Measurements from ENCODE around the gene ZNF547.

The ZNF547 gene

DNA sequence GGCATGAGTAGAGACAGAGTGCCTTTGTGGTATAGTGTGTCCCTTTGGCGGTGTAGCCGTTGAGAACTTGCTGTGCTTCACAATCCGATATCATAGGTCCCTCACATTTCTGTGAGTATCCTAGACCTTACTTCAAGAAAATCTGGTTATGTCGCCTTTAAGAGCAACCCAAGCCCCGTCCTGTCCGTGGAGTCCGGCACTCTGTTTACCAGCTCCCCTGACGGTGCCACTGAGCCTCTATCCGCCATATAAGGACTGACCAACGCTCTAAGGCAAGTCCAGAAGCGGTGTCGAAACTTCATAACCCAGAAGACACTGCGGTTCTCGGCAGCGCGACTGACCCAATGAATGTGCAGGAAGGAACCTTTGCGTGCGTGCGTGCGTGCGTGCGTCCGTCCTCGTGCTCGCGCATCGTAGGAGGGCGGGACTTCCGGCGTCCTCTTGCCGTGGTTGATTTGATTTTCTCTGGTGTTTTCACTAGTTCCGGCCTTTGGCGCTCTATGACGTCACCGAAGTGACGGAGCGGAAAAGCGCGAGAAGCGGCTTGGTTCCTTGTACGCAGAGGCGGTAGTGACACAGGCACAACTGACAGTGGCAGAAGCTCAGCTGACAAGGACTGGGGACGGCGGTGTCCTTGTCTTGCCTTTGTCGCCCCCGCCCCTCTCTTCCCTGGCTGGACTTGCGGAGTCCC is at the start of gene ZNF547, which contains the start of gene TRAPPC2B:
Gene ZNF547 (plus strand): TSS at position 555 of the 691 bp plus-strand sequence. CDS start 5,005 bp downstream, outside the sequence.
Gene TRAPPC2B (plus strand): TSS at position 555 of the 691 bp plus-strand sequence. CDS start 1,283 bp downstream, outside the sequence.
- H3K4me3 ChIP-seq (ENCODE audit: low read depth in 1 of 5, low read length in 5 of 5) = peak within 1 kb of the TSS; percentile 77 to 95 (median 87)
- peak within 1 kb of the TSS; percentile 48 to 86 (median 82) for H3K9ac ChIP-seq (ENCODE audit: low read length in 5 of 5)
- H3K9me3 ChIP-seq (ENCODE audit: control insufficient read depth in 5 of 5, low read length in 5 of 5) = peaks cover 3 to 16% (median 6%) of the 10 kb centered on the region in 5 donors
- no peaks in the 10 kb centered on the region for H3K27me3 ChIP-seq (ENCODE audit: control insufficient read depth in 5 of 5, insufficient read depth in 4 of 5, low read length in 5 of 5)
- H3K4me1 ChIP-seq (ENCODE audit: control insufficient read depth in 5 of 5, insufficient read depth in 5 of 5, low read length in 5 of 5) = peaks cover 0 to 17% (median 16%) of the 10 kb centered on the region in 5 donors
- peak within 1 kb of the TSS; percentile 57 for H3K27ac ChIP-seq (ENCODE audit: low read depth, low read length)
- H3K36me3 ChIP-seq (ENCODE audit: control insufficient read depth in 5 of 5, insufficient read depth in 5 of 5, low read length in 5 of 5) = peaks cover 5 to 10% (median 7%) of the 10 kb centered on the region in 5 donors

GRCh38 chr19:57314146-57314545 is 49.2 kb upstream of the ZNF547 start:
- H3K4me3 ChIP-seq (ENCODE audit: low read depth in 1 of 5, low read length in 5 of 5) = no peak overlapping the region
- no peaks in the 10 kb centered on the region for H3K9me3 ChIP-seq (ENCODE audit: control insufficient read depth in 5 of 5, low read length in 5 of 5)
- peaks cover 0 to 4% (median 0%) of the 10 kb centered on the region in 5 donors for H3K27me3 ChIP-seq (ENCODE audit: control insufficient read depth in 5 of 5, insufficient read depth in 4 of 5, low read length in 5 of 5)
- no peaks in the 10 kb centered on the region for H3K36me3 ChIP-seq (ENCODE audit: control insufficient read depth in 5 of 5, insufficient read depth in 5 of 5, low read length in 5 of 5)
- H3K27ac ChIP-seq (ENCODE audit: low read depth, low read length) = no peak overlapping the region
- H3K4me1 ChIP-seq (ENCODE audit: control insufficient read depth in 5 of 5, insufficient read depth in 5 of 5, low read length in 5 of 5) = peaks cover 0 to 4% (median 0%) of the 10 kb centered on the region in 5 donors
- no peak overlapping the region for H3K9ac ChIP-seq (ENCODE audit: low read length in 5 of 5)

GRCh38 chr19:57317503-57317902 is 45.8 kb upstream of the ZNF547 start:
- H3K4me3 ChIP-seq (ENCODE audit: low read depth in 1 of 5, low read length in 5 of 5) = peak overlapping the region in 1 of 5 donors; percentile 26
- H3K9ac ChIP-seq (ENCODE audit: low read length in 5 of 5) = peak overlapping the region in 1 of 5 donors; percentile 30
- no peaks in the 10 kb centered on the region for H3K36me3 ChIP-seq (ENCODE audit: control insufficient read depth in 5 of 5, insufficient read depth in 5 of 5, low read length in 5 of 5)
- no peak overlapping the region for H3K27ac ChIP-seq (ENCODE audit: low read depth, low read length)
- H3K4me1 ChIP-seq (ENCODE audit: control insufficient read depth in 5 of 5, insufficient read depth in 5 of 5, low read length in 5 of 5) = peaks cover 8 to 27% (median 24%) of the 10 kb centered on the region in 5 donors
- H3K9me3 ChIP-seq (ENCODE audit: control insufficient read depth in 5 of 5, low read length in 5 of 5) = no peaks in the 10 kb centered on the region
- H3K27me3 ChIP-seq (ENCODE audit: control insufficient read depth in 5 of 5, insufficient read depth in 4 of 5, low read length in 5 of 5) = peaks cover 0 to 4% (median 0%) of the 10 kb centered on the region in 5 donors

DNA sequence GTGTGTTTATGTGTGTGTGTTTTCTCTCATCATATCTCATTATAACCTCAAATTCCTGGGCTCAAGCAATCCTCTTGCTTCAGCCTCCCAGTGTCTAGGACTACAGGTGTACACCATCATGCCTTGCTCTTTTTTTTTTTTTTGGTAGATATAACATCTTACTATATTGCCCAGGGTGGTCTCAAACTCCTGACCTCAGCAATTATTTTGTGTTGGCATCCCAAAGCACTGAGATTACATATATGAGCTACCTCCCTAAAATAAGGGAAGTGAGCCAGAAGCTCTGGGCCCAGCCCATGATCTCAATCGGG is 43.5 kb upstream of the ZNF547 start:
- H3K27ac ChIP-seq (ENCODE audit: low read depth, low read length) = peak overlapping the region; percentile 86

DNA sequence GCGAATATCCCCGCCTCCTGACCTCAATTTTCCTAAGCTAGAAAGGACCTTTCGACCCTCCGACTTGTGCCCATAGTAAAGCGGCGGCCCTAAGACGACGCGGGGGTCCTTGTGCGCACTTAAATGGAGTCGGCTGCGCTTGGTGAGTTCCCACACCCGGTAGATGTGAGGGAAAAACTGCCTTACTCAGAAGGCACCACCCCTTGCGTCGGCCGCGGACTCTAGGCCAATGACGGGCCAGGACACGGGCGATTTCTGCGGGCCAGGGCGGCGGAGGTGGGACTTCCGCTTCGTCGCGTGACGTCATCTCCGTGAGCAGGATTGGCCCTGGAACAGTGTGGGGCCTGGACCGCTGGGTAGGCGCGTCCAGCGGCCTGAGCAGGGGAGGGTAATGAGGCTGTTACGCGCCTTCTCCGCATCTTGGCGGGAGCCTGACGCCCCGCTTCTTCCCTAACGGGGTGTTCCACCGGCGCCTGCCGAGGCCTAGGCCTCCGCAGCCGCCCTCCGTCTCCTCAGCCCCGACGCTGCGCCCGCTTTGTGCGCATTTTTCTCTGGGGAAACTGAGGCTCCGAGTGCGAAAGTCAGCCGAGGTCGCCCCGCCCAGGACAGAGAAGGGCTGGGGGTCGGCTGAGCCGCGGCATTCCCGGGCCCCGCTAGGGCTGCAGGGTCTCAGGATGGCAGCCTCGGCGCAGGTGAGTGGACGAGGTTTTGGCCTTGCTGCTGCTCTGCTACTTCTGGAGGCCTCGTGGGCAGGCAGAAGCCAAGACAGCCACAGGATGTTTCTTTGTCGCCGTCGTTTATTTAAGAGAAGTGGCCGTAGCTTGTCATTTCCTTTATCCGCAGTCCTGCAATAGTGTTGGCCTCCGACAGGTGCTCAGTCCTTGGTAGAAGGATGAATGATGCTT is 42.9 kb upstream of the ZNF547 start, which contains the start of gene ZNF543:
Gene ZNF543 (plus strand): TSS at position 293 of the 905 bp plus-strand sequence. CDS start 382 bp downstream, at position 675.
- peaks cover 8 to 31% (median 24%) of the 10 kb centered on the region in 5 donors for H3K4me1 ChIP-seq (ENCODE audit: control insufficient read depth in 5 of 5, insufficient read depth in 5 of 5, low read length in 5 of 5)
- peaks cover 0 to 3% (median 0%) of the 10 kb centered on the region in 5 donors for H3K9me3 ChIP-seq (ENCODE audit: control insufficient read depth in 5 of 5, low read length in 5 of 5)
- H3K9ac ChIP-seq (ENCODE audit: low read length in 5 of 5) = peak within 1 kb of the TSS; percentile 82 to 99 (median 97)
- peak within 1 kb of the TSS; percentile 86 for H3K27ac ChIP-seq (ENCODE audit: low read depth, low read length)
- peaks cover 0 to 4% (median 0%) of the 10 kb centered on the region in 5 donors for H3K27me3 ChIP-seq (ENCODE audit: control insufficient read depth in 5 of 5, insufficient read depth in 4 of 5, low read length in 5 of 5)
- H3K4me3 ChIP-seq (ENCODE audit: low read depth in 1 of 5, low read length in 5 of 5) = peak within 1 kb of the TSS; percentile 74 to 94 (median 91)
- H3K36me3 ChIP-seq (ENCODE audit: control insufficient read depth in 5 of 5, insufficient read depth in 5 of 5, low read length in 5 of 5) = peaks cover 9 to 22% (median 21%) of the 10 kb centered on the region in 5 donors

More for the DNA sequence above, 43.5 kb upstream of the ZNF547 start:
- H3K4me1 ChIP-seq (ENCODE audit: control insufficient read depth in 5 of 5, insufficient read depth in 5 of 5, low read length in 5 of 5) = peaks cover 8 to 31% (median 24%) of the 10 kb centered on the region in 5 donors
- peak overlapping the region; percentile 74 to 94 (median 91) for H3K4me3 ChIP-seq (ENCODE audit: low read depth in 1 of 5, low read length in 5 of 5)
- H3K9me3 ChIP-seq (ENCODE audit: control insufficient read depth in 5 of 5, low read length in 5 of 5) = no peaks in the 10 kb centered on the region
- peaks cover 4 to 16% (median 15%) of the 10 kb centered on the region in 5 donors for H3K36me3 ChIP-seq (ENCODE audit: control insufficient read depth in 5 of 5, insufficient read depth in 5 of 5, low read length in 5 of 5)
- H3K9ac ChIP-seq (ENCODE audit: low read length in 5 of 5) = peak overlapping the region; percentile 68 to 99 (median 97)
- H3K27me3 ChIP-seq (ENCODE audit: control insufficient read depth in 5 of 5, insufficient read depth in 4 of 5, low read length in 5 of 5) = peaks cover 0 to 4% (median 0%) of the 10 kb centered on the region in 5 donors

DNA sequence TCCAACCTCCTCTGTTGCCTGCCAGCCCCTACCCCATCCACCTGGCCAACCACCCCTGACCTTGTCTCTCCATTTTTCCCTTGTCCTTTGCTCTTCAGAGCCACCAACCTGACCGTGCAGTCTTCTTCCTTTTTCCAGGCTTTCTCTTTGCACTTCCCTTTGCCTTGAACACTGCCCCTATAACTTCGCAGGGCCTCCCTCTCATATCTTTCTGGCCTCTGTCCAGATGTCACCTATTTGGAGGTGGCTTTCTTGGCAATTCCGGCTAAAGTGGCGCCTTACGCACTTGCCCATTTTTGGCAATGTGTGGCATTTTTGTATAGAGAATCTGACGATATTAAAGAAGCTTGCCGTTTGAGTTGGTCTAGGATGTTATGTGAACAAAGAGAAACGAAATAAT is 42.2 kb upstream of the ZNF547 start:
- H3K4me3 ChIP-seq (ENCODE audit: low read depth in 1 of 5, low read length in 5 of 5) = peak overlapping the region; percentile 74 to 94 (median 90)
- H3K36me3 ChIP-seq (ENCODE audit: control insufficient read depth in 5 of 5, insufficient read depth in 5 of 5, low read length in 5 of 5) = peaks cover 9 to 29% (median 28%) of the 10 kb centered on the region in 5 donors
- H3K9ac ChIP-seq (ENCODE audit: low read length in 5 of 5) = peak overlapping the region; percentile 82 to 99 (median 97)
- peaks cover 8 to 31% (median 24%) of the 10 kb centered on the region in 5 donors for H3K4me1 ChIP-seq (ENCODE audit: control insufficient read depth in 5 of 5, insufficient read depth in 5 of 5, low read length in 5 of 5)
- peaks cover 0 to 3% (median 0%) of the 10 kb centered on the region in 5 donors for H3K9me3 ChIP-seq (ENCODE audit: control insufficient read depth in 5 of 5, low read length in 5 of 5)
- H3K27me3 ChIP-seq (ENCODE audit: control insufficient read depth in 5 of 5, insufficient read depth in 4 of 5, low read length in 5 of 5) = peaks cover 0 to 4% (median 0%) of the 10 kb centered on the region in 5 donors
- H3K27ac ChIP-seq (ENCODE audit: low read depth, low read length) = peak overlapping the region; percentile 86

- Histone ChIP-seq H3K4me1 (ENCODE audit: control insufficient read depth in 5 of 5, insufficient read depth in 5 of 5, low read length in 5 of 5) (peaks cover 8 to 31% (median 24%) of the 10 kb centered on the region in 5 donors), H3K9me3 (ENCODE audit: control insufficient read depth in 5 of 5, low read length in 5 of 5) (peaks cover 0 to 3% (median 2%) of the 10 kb centered on the region in 5 donors), H3K27me3 (ENCODE audit: control insufficient read depth in 5 of 5, insufficient read depth in 4 of 5, low read length in 5 of 5) (peaks cover 0 to 4% (median 0%) of the 10 kb centered on the region in 5 donors), H3K4me3 (ENCODE audit: low read depth in 1 of 5, low read length in 5 of 5) (peak overlapping the region in 4 of 5 donors; percentile 74 to 94 (median 90)), H3K27ac (ENCODE audit: low read depth, low read length) (no peak overlapping the region), H3K9ac (ENCODE audit: low read length in 5 of 5) (peak overlapping the region in 3 of 5 donors; percentile 92 to 98 (median 97)), H3K36me3 (ENCODE audit: control insufficient read depth in 5 of 5, insufficient read depth in 5 of 5, low read length in 5 of 5) (peaks cover 9 to 35% (median 34%) of the 10 kb centered on the region in 5 donors)
Measured at GRCh38 chr19:57321751-57322150, 41.6 kb upstream of the ZNF547 start.

- Histone ChIP-seq H3K9me3 (ENCODE audit: control insufficient read depth in 5 of 5, low read length in 5 of 5) (peaks cover 14 to 32% (median 19%) of the 10 kb centered on the region in 5 donors), H3K36me3 (ENCODE audit: control insufficient read depth in 5 of 5, insufficient read depth in 5 of 5, low read length in 5 of 5) (peaks cover 26 to 63% (median 61%) of the 10 kb centered on the region in 5 donors), H3K9ac (ENCODE audit: low read length in 5 of 5) (no peak overlapping the region)
Measured at GRCh38 chr19:57324992-57325391, 38.4 kb upstream of the ZNF547 start.

DNA sequence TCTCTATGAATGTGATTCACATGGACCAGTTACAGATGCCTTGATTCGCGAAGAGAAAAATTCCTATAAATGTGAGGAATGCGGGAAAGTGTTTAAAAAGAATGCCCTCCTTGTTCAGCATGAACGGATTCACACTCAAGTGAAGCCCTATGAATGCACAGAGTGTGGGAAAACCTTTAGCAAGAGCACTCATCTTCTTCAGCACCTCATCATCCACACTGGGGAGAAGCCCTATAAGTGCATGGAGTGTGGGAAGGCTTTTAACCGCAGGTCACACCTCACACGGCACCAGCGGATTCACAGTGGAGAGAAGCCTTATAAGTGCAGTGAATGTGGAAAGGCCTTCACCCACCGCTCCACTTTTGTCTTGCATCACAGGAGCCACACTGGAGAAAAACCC is 35.4 kb upstream of the ZNF547 start:
- peaks cover 0 to 10% (median 0%) of the 10 kb centered on the region in 5 donors for H3K4me1 ChIP-seq (ENCODE audit: control insufficient read depth in 5 of 5, insufficient read depth in 5 of 5, low read length in 5 of 5)
- H3K4me3 ChIP-seq (ENCODE audit: low read depth in 1 of 5, low read length in 5 of 5) = peak overlapping the region; percentile 17 to 47 (median 31)
- peaks cover 14 to 32% (median 19%) of the 10 kb centered on the region in 5 donors for H3K9me3 ChIP-seq (ENCODE audit: control insufficient read depth in 5 of 5, low read length in 5 of 5)
- H3K9ac ChIP-seq (ENCODE audit: low read length in 5 of 5) = peak overlapping the region in 1 of 5 donors; percentile 57
- H3K36me3 ChIP-seq (ENCODE audit: control insufficient read depth in 5 of 5, insufficient read depth in 5 of 5, low read length in 5 of 5) = peaks cover 26 to 66% (median 63%) of the 10 kb centered on the region in 5 donors
- H3K27ac ChIP-seq (ENCODE audit: low read depth, low read length) = no peak overlapping the region
- H3K27me3 ChIP-seq (ENCODE audit: control insufficient read depth in 5 of 5, insufficient read depth in 4 of 5, low read length in 5 of 5) = no peaks in the 10 kb centered on the region

More at GRCh38 chr19:57324992-57325391, 38.4 kb upstream of the ZNF547 start:
- Histone ChIP-seq H3K27me3 (ENCODE audit: control insufficient read depth in 5 of 5, insufficient read depth in 4 of 5, low read length in 5 of 5) (no peaks in the 10 kb centered on the region), H3K27ac (ENCODE audit: low read depth, low read length) (no peak overlapping the region), H3K4me3 (ENCODE audit: low read depth in 1 of 5, low read length in 5 of 5) (peak overlapping the region in 1 of 5 donors; percentile 23), H3K4me1 (ENCODE audit: control insufficient read depth in 5 of 5, insufficient read depth in 5 of 5, low read length in 5 of 5) (peaks cover 17 to 22% (median 20%) of the 10 kb centered on the region in 5 donors)
